Erythroblast (primary cell): ENCODE results near the gene SMYD4.

Experiments used
- GATA1 ChIP-seq: IDR thresholded peaks from 2 replicates; pipeline ENCODE4 v1.6.1; 2011; ENCODE audit warnings: low read depth, mild to moderate bottlenecking, control low read depth, low read length, moderate library complexity
- POLR2A ChIP-seq: IDR thresholded peaks from 2 replicates; pipeline ENCODE4 v1.6.1; 2011; ENCODE audit warnings: mild to moderate bottlenecking, low read length

GRCh38 chr17:1773696-1774181 is 56.0 kb downstream of the SMYD4 start:
- TF ChIP-seq POLR2A (no peak), GATA1 (no peak)
